Tibial nerve (tissue), 4 donors: ENCODE measurements around the gene ROBO2. TPM values are rescaled to one million over a fixed set of nuclear protein-coding genes. Genes with fewer than 3 reads are reported as not detected.

Experiments
- DNase-seq, 2 donors: peaks; one replicate each; pipeline ENCODE4 v3.0.0-alpha.2; 2019; ENCODE audit warnings: low spot score in 2 of 2
- H3K27ac ChIP-seq, 4 donors: fragments of 200-600 bp; sonication (generic) in 3 of 4; one replicate each; pipeline ENCODE4 v1.5.1; 2017 to 2019; ENCODE audit warnings: mild to moderate bottlenecking in 1 of 4
- H3K27me3 ChIP-seq, 2 donors: fragments of 200-600 bp; sonication (generic) in 1 of 2; one replicate each; pipeline versions ENCODE4 v1.5.1 to v1.6.0; 2017 to 2019
- H3K36me3 ChIP-seq, 3 donors: fragments of 200-600 bp; sonication (generic); one replicate each; pipeline ENCODE4 v1.5.1; 2018 to 2019
- H3K4me1 ChIP-seq, 4 donors: fragments of 200-600 bp; sonication (generic) in 3 of 4; one replicate each; pipeline ENCODE4 v1.5.1; 2017 to 2019
- H3K4me3 ChIP-seq, 4 donors: fragments of 200-600 bp; sonication (generic) in 3 of 4; one replicate each; pipeline ENCODE4 v1.5.1; 2017 to 2019; ENCODE audit warnings: mild to moderate bottlenecking in 1 of 4, moderate library complexity in 1 of 4
- H3K9me3 ChIP-seq, 4 donors: fragments of 200-600 bp; sonication (generic) in 3 of 4; one replicate each; pipeline ENCODE4 v1.5.1; 2017 to 2019
- EP300 ChIP-seq, 2 donors: sonication (generic); formaldehyde crosslinking; IDR thresholded peaks; one replicate each; pipeline ENCODE4 v1.6.1; 2017; ENCODE audit warnings: antibody characterized with exemption in 2 of 2, mild to moderate bottlenecking in 1 of 2
- POLR2A ChIP-seq, 2 donors: fragments of 450-650 bp; IDR thresholded peaks; one replicate each; pipeline ENCODE4 v1.6.1; 2017; ENCODE audit warnings: antibody characterized with exemption in 2 of 2, mild to moderate bottlenecking in 2 of 2, moderate library complexity in 2 of 2
- WGBS, 2 donors: methylation state at CpG; one replicate each; pipeline ENCODE4 v1.1.5; 2018; 5-methylcytosine and 5-hydroxymethylcytosine counted together
- total RNA-seq, 4 donors: library from RNA; depleted of rRNA; stranded (reverse); fragments of >200 nt; gene quantifications; one replicate each; pipeline ENCODE4 v1.1.0, GENCODE V29; 2016
- TF ChIP-seq, protein P1 (sequence below), 5 experiments: fragments of 200-600 bp in 3 of 5; fragments of 450-650 bp in 2 of 5; sonication (generic) in 3 of 5; IDR thresholded peaks; one replicate each; pipeline ENCODE4 v1.5.1; 2016 to 2019; ENCODE audit warnings: antibody characterized with exemption in 5 of 5, mild to moderate bottlenecking in 3 of 5, moderate library complexity in 2 of 5

The ROBO2 gene
- total RNA-seq, 4 donors from 2014 or later: 0.30 to 4.4 (median 1.9) TPM

DNA sequence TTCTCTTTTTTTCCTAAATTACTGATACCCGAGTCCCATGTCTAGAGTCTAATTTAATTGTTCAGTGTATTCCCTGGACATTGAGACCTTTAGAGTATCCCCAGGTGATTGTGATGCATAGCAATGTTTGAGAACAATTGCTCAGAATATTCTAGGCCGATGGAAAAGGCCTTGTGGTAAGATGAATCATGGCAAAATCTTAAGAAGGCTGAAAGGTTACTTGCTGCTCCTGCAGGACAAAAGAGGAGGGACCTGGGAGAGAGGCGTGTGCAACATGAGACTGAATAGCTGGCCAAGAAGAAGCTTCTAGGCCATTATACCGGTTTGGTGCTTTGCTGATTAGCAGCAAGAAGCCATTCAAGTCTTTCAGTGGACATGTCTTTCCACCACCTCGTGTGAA lies 256.6 kb downstream of the ROBO2 start:
- H3K27me3 ChIP-seq: no peaks in the 10 kb centered on the region
- H3K9me3 ChIP-seq: no peaks in the 10 kb centered on the region
- TF ChIP-seq EP300 (IDR thresholded peaks at IDR 0.05) (no peak), POLR2A (IDR thresholded peaks at IDR 0.05) (no peak)
- TF ChIP-seq, protein P1, sequence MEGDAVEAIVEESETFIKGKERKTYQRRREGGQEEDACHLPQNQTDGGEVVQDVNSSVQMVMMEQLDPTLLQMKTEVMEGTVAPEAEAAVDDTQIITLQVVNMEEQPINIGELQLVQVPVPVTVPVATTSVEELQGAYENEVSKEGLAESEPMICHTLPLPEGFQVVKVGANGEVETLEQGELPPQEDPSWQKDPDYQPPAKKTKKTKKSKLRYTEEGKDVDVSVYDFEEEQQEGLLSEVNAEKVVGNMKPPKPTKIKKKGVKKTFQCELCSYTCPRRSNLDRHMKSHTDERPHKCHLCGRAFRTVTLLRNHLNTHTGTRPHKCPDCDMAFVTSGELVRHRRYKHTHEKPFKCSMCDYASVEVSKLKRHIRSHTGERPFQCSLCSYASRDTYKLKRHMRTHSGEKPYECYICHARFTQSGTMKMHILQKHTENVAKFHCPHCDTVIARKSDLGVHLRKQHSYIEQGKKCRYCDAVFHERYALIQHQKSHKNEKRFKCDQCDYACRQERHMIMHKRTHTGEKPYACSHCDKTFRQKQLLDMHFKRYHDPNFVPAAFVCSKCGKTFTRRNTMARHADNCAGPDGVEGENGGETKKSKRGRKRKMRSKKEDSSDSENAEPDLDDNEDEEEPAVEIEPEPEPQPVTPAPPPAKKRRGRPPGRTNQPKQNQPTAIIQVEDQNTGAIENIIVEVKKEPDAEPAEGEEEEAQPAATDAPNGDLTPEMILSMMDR (IDR thresholded peaks at IDR 0.05): no peak
- DNase-seq: no peak
- no peaks in the 10 kb centered on the region for H3K4me1 ChIP-seq
- no peak overlapping the region for H3K27ac ChIP-seq
- H3K36me3 ChIP-seq: no peaks in the 10 kb centered on the region
- 80 to 83% methylated on average over 5 of the region's 5 CpGs for WGBS, 2 donors
- no peak overlapping the region for H3K4me3 ChIP-seq

DNA sequence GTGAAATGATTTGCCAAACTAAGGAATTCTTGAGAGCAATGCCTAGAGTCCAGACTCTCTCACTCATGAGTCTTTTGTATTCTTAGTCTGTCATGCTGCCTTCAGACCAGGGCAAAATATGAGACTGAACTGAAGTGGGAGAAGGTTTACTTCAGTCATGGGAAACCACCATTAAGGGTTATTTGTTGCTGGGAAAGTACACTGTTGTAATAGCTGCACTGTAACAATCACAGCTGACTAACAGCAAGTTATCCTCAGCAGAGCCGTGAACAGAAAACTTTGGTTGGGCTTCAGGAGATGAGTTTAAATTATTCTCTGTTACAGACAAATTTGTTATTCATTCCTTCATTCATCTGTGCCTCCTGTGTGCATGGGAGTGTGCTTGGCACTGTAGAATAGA lies 258.5 kb downstream of the ROBO2 start:
- H3K36me3 ChIP-seq: no peaks in the 10 kb centered on the region
- H3K9me3 ChIP-seq: no peaks in the 10 kb centered on the region
- H3K27ac ChIP-seq: no peak overlapping the region
- H3K4me1 ChIP-seq: no peaks in the 10 kb centered on the region
- DNase-seq: no peak
- no peaks in the 10 kb centered on the region for H3K27me3 ChIP-seq
- H3K4me3 ChIP-seq: no peak overlapping the region
- WGBS, 2 donors: 38 to 52% methylated on average over 1 of the region's 1 CpG
- TF ChIP-seq, protein P1 (IDR thresholded peaks at IDR 0.05): no peak
- TF ChIP-seq EP300 (IDR thresholded peaks at IDR 0.05) (no peak), POLR2A (IDR thresholded peaks at IDR 0.05) (no peak)

DNA sequence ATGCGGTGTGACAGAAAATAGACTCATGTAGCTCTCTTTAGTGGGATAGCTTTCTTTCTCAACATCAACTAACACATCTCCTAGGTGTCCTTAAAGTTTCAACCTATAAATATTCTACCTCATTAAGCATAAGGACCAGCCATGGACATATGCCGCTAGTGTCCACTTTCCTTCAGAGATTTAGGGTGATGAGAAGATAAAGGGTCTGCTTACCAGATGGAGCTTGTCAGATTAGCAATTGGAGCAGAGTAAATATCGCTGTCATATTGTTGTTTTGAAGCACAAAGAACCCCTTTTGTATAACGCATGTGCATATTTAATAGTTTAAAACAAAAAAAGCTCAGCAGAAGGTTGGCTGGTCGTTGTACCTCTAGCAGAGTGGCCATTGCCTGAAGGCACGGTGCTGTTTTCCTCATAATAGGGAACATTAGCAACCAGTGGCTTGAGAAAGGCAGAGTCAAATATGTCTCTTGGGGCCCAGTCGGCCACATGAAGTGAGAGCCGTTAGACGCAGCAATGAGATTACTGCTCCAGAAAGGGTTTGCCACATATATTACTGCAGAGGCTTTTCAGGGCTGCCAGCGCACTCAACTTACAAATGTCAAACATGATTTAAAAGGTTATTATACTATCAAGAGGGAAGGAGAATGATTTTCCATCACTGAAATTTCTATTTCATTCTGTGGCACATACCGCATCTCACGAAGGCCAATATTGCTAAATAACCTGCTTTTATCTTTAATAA lies 264.2 kb downstream of the ROBO2 start:
- TF ChIP-seq POLR2A (IDR thresholded peaks at IDR 0.05): no peak
- TF ChIP-seq, protein P1 (IDR thresholded peaks at IDR 0.05): no peak
- DNase-seq: no peak
- Histone ChIP-seq H3K27me3 (no peaks in the 10 kb centered on the region), H3K4me3 (no peak overlapping the region), H3K36me3 (no peaks in the 10 kb centered on the region), H3K27ac (no peak overlapping the region), H3K9me3 (no peaks in the 10 kb centered on the region), H3K4me1 (no peaks in the 10 kb centered on the region)
- WGBS, 2 donors: 64 to 65% methylated on average over 12 of the region's 12 CpGs

DNA sequence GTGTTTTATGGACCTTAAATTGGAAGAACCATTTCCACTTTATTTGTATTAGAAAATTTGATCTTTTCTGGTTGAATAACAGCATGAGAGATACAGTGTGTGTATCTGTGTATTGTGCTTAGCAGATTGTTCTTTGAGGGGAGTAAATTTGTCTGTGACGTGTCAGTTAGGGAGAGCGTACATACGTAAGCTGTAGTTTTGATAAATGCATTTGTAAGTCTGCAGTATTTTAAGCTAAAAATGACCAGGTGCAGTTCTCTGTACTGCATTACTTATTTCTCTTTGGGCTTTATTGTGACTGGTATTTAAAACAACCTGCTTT lies 264.8 kb downstream of the ROBO2 start:
- no peak for TF ChIP-seq POLR2A (IDR thresholded peaks at IDR 0.05)
- no peak for TF ChIP-seq EP300 (IDR thresholded peaks at IDR 0.05)
- TF ChIP-seq, protein P1 (IDR thresholded peaks at IDR 0.05): no peak
- DNase-seq: no peak
- no peaks in the 10 kb centered on the region for H3K9me3 ChIP-seq
- H3K27me3 ChIP-seq: no peaks in the 10 kb centered on the region
- no peak overlapping the region for H3K27ac ChIP-seq
- H3K4me3 ChIP-seq: no peak overlapping the region
- H3K36me3 ChIP-seq: no peaks in the 10 kb centered on the region
- 75 to 95% methylated on average over 3 of the region's 3 CpGs for WGBS, 2 donors
- no peaks in the 10 kb centered on the region for H3K4me1 ChIP-seq

DNA sequence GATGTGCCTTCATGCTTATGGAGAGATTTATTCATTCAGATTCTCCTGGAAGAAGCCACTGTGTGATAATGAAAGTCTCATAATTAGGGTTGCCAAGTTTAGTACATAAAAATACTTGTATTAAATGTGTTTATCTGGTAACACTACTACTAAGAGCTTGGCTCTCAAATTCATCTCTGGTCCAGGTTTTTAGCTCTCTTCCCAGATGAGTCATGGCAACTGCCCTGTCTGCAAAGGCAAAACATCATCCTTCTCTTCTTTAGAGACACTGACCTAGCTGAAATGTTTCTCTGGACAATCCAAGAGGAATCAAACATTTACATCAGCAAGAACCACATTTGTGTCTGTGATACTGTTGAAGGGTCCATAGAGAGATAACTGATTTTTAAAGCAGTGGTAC lies 269.6 kb downstream of the ROBO2 start:
- Histone ChIP-seq H3K4me1 (no peaks in the 10 kb centered on the region), H3K4me3 (no peak overlapping the region), H3K36me3 (no peaks in the 10 kb centered on the region), H3K27me3 (no peaks in the 10 kb centered on the region), H3K27ac (no peak overlapping the region), H3K9me3 (no peaks in the 10 kb centered on the region)
- no peak for DNase-seq
- TF ChIP-seq, protein P1 (IDR thresholded peaks at IDR 0.05): no peak
- no peak for TF ChIP-seq EP300 (IDR thresholded peaks at IDR 0.05)
- TF ChIP-seq POLR2A (IDR thresholded peaks at IDR 0.05): no peak
